ENCODE results near the gene PLOD1.

DNA sequence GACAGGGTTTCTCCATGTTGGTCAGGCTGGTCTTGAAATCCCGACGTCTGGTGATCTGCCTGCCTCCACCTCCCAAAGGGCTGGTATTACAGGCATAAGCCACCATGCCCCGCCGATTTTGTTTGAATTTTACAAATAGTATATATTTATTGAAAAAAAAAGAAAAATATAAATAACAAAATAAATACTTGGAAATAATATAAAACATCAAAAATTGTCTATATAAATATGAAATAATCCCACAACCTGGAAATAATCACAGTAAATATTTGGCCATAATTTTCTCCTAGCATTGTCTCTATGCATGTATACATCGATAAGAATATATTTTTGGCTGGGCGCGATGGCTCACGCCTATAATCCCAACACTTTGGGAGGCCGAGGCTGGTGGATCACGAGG lies 2.7 kb upstream of the PLOD1 start:
- TF ChIP-seq, protein P1, sequence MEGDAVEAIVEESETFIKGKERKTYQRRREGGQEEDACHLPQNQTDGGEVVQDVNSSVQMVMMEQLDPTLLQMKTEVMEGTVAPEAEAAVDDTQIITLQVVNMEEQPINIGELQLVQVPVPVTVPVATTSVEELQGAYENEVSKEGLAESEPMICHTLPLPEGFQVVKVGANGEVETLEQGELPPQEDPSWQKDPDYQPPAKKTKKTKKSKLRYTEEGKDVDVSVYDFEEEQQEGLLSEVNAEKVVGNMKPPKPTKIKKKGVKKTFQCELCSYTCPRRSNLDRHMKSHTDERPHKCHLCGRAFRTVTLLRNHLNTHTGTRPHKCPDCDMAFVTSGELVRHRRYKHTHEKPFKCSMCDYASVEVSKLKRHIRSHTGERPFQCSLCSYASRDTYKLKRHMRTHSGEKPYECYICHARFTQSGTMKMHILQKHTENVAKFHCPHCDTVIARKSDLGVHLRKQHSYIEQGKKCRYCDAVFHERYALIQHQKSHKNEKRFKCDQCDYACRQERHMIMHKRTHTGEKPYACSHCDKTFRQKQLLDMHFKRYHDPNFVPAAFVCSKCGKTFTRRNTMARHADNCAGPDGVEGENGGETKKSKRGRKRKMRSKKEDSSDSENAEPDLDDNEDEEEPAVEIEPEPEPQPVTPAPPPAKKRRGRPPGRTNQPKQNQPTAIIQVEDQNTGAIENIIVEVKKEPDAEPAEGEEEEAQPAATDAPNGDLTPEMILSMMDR (IDR thresholded peaks at IDR 0.05 in 4 of 5, conservative IDR thresholded peaks at IDR 0.05 in 1 of 5): no peak
- no peak for TF ChIP-seq POLR2A (IDR thresholded peaks at IDR 0.05)

All from gastrocnemius medialis (tissue), 4 donors.